Ramos (cell line): ENCODE results near the gene RTEL1.
"Not testable (repeated sequence)": the region's sequence is repeated elsewhere in the genome, so short reads cannot be mapped to it uniquely, and the experiment has no call there.

Experiments used
- in situ Hi-C: fragments of 300-500 bp; cut with MboI; formaldehyde crosslinking; loops from one replicate; pipeline ENCODE4 v1.14.3; 2022; ENCODE audit warnings: low sequenced_read_pairs; ENCODE audit not compliant: unreplicated experiment

Gene RTEL1

GRCh38 chr20:63663332-63664066 lies 5.4 kb downstream of the RTEL1 start:
- in situ Hi-C loops, result no loop called here

GRCh38 chr20:63664143-63664851 lies 6.2 kb downstream of the RTEL1 start:
- in situ Hi-C loops, result no loop called here

- in situ Hi-C loops, result no loop called here
Measured at GRCh38 chr20:63664861-63665594, 6.9 kb downstream of the RTEL1 start.

GRCh38 chr20:63665708-63666107 lies 7.6 kb downstream of the RTEL1 start:
- in situ Hi-C loops, result no loop called here

- in situ Hi-C loops, result no loop called here
Measured at GRCh38 chr20:63667858-63668257, 9.7 kb downstream of the RTEL1 start.

- in situ Hi-C loops, result no loop called here
Measured at GRCh38 chr20:63668351-63668750, 10.2 kb downstream of the RTEL1 start.

GRCh38 chr20:63671695-63672094 lies 13.6 kb downstream of the RTEL1 start:
- in situ Hi-C loops, result not testable (repeated sequence)

GRCh38 chr20:63672666-63673065 lies 14.6 kb downstream of the RTEL1 start:
- in situ Hi-C loops, result no loop called here

- in situ Hi-C loops, result no loop called here
Measured at GRCh38 chr20:63673951-63674350, 15.8 kb downstream of the RTEL1 start.

GRCh38 chr20:63675681-63676368 lies 17.7 kb downstream of the RTEL1 start:
- in situ Hi-C loops, result no loop called here

- in situ Hi-C loops, result no loop called here
Measured at GRCh38 chr20:63678071-63678470, 20.0 kb downstream of the RTEL1 start.

GRCh38 chr20:63678667-63679465 lies 20.8 kb downstream of the RTEL1 start:
- in situ Hi-C loops, result no loop called here

- in situ Hi-C loops, result no loop called here
Measured at GRCh38 chr20:63679799-63680305, 21.7 kb downstream of the RTEL1 start.

- in situ Hi-C loops, result no loop called here
Measured at GRCh38 chr20:63680427-63680826, 22.3 kb downstream of the RTEL1 start.

- in situ Hi-C loops, result no loop called here
Measured at GRCh38 chr20:63680857-63681608, 22.9 kb downstream of the RTEL1 start.

GRCh38 chr20:63681609-63682142 lies 23.6 kb downstream of the RTEL1 start:
- in situ Hi-C loops, result no loop called here

- in situ Hi-C loops, result no loop called here
Measured at GRCh38 chr20:63682384-63683139, 24.4 kb downstream of the RTEL1 start.
